Prostate gland (tissue), 2 donors: ENCODE data around the gene JMJD4. TPM values are rescaled to one million over a fixed set of nuclear protein-coding genes. Genes with fewer than 3 reads are reported as not detected.

Experiments used
- DNase-seq: peaks from one replicate; pipeline ENCODE4 v3.0.0-alpha.2; 2019; ENCODE audit warnings: low spot score
- H3K27ac ChIP-seq, 2 donors: fragments of 200-600 bp; sonication (generic); 2 replicates each; pipeline ENCODE4 v1.5.1; 2017 to 2019
- H3K27me3 ChIP-seq: fragments of 200-600 bp; sonication (generic); replicated peaks from 2 replicates; pipeline ENCODE4 v1.5.1; 2019; ENCODE audit not compliant: insufficient read depth
- H3K36me3 ChIP-seq, 2 donors: fragments of 200-600 bp; sonication (generic); 1 replicate in 1 of 2; 2 replicates in 1 of 2; pipeline versions ENCODE4 v1.5.1 to v1.8.1; 2017 to 2019
- H3K4me1 ChIP-seq: fragments of 200-600 bp; sonication (generic); replicated peaks from 2 replicates; pipeline ENCODE4 v1.5.1; 2019
- H3K4me3 ChIP-seq, 2 donors: fragments of 200-600 bp; sonication (generic); 2 replicates each; pipeline ENCODE4 v1.5.1; 2017 to 2019
- H3K9me3 ChIP-seq: fragments of 200-600 bp; sonication (generic); 2 replicates; pipeline ENCODE4 v1.5.1; 2017
- POLR2A ChIP-seq: fragments of 450-650 bp; IDR thresholded peaks from one replicate; pipeline ENCODE4 v1.6.1; 2016; ENCODE audit warnings: antibody characterized with exemption, mild to moderate bottlenecking
- POLR2AphosphoS5 ChIP-seq: sonication (generic); formaldehyde crosslinking; IDR thresholded peaks from one replicate; pipeline ENCODE4 v1.6.1; 2017; ENCODE audit warnings: antibody characterized with exemption
- WGBS: methylation state at CpG from one replicate; pipeline ENCODE4 v1.1.5; 2018; 5-methylcytosine and 5-hydroxymethylcytosine counted together
- intact Hi-C: fragments of 100-400 bp; cut with DNase I; formaldehyde crosslinking; loops from one replicate; pipeline ENCODE4 v1.14.2; 2022
- total RNA-seq, 2 donors: library from RNA; depleted of rRNA; stranded (reverse); fragments of >200 nt; gene quantifications; one replicate each; pipeline ENCODE4 v1.1.0, GENCODE V29; 2016
- TF ChIP-seq, protein P1 (sequence below), 4 experiments: fragments of 200-600 bp in 2 of 4; fragments of 450-650 bp in 2 of 4; sonication (generic) in 2 of 4; IDR thresholded peaks; 1 replicate in 3 of 4; 2 replicates in 1 of 4; pipeline ENCODE4 v1.5.1; 2016 to 2019; ENCODE audit warnings: antibody characterized with exemption in 4 of 4, mild to moderate bottlenecking in 2 of 4, moderate library complexity in 2 of 4

The JMJD4 gene
- total RNA-seq, 2 donors from 2014 or later, result 29.8 to 38.3 TPM

DNA sequence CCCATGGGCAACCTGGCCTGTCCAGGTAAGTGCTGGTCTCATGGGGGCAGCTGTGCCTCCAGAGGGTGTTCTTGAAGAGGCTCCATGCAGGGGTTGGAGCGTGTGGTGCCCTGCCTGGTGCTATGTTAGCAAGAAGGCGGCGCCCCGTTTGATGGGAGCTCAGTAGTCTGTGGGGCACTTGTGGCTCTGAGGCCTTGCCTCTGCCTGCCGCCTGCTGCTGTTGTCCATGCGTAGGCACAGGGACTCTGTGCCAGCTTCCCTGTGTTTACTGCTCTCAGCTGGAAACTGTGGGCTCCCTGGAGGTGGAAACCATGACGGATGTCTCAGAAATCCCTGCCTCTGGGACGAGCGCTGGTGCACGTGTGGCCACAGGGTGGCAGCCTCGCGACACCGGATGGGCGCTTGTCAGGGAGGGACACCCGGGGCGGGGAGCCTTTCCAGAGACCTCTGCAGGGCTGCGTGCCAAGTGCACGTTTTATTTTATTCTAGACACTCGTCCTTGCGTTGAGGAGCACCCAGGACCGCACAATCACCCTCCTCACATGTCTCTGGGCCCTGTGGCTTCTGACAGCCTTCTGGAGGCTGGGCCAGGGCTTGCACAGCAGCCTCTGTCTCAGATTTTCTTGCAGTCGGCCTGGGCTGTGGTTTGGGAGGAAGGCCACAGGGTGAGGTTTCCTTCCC lies 27.3 kb upstream of the JMJD4 start:
- intact Hi-C loops, result loop anchor here (1.0 to 10.0 kb wide), 4 partner anchors 122 to 322 kb away; partner anchors contain the start of gene ARF1
- WGBS, result 18% methylated on average over 22 of the region's 22 CpGs
- peak; percentile 65 for DNase-seq
- peaks cover 2% of the 10 kb centered on the region for H3K4me1 ChIP-seq
- no peak overlapping the region for H3K27ac ChIP-seq
- TF ChIP-seq, protein P1, sequence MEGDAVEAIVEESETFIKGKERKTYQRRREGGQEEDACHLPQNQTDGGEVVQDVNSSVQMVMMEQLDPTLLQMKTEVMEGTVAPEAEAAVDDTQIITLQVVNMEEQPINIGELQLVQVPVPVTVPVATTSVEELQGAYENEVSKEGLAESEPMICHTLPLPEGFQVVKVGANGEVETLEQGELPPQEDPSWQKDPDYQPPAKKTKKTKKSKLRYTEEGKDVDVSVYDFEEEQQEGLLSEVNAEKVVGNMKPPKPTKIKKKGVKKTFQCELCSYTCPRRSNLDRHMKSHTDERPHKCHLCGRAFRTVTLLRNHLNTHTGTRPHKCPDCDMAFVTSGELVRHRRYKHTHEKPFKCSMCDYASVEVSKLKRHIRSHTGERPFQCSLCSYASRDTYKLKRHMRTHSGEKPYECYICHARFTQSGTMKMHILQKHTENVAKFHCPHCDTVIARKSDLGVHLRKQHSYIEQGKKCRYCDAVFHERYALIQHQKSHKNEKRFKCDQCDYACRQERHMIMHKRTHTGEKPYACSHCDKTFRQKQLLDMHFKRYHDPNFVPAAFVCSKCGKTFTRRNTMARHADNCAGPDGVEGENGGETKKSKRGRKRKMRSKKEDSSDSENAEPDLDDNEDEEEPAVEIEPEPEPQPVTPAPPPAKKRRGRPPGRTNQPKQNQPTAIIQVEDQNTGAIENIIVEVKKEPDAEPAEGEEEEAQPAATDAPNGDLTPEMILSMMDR (IDR thresholded peaks at IDR 0.05), result peak in 3 of 4 experiments; percentile 86 to 92 (median 91)
- no peak for TF ChIP-seq POLR2A
- peak; percentile 71 for TF ChIP-seq POLR2AphosphoS5
- no peaks in the 10 kb centered on the region for H3K36me3 ChIP-seq
- no peak overlapping the region for H3K4me3 ChIP-seq
- no peaks in the 10 kb centered on the region for H3K9me3 ChIP-seq
- no peaks in the 10 kb centered on the region for H3K27me3 ChIP-seq

DNA sequence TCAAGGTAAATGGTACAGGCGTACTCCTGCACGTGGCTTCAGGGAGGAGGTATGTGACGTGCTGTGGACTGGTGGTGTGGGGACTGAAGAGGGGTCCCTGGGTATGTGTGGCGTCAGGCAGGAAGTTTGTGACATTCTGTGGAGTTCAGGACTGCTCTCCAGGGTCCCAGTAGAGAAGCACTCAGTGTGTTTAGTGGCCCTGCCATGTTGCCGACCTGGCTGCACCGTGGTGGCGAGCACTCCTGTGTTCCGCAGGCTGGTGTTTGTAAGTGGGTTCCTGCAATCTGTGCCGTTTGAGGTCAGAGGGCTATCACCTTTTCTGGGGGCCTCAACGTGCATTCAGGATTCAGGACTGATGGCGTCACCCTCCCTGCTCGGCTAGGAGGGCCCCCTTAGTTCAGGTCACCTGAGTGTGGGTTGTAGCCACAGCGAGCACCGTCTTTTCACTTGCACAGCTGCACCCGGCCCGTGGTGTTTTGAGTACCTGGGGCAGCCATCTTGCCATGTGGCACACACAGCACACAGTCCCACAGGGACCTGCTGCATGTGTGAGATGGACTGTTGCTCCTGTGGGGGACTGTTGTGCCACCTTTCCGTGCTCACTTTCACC lies 26.6 kb upstream of the JMJD4 start:
- peaks cover 2% of the 10 kb centered on the region for H3K4me1 ChIP-seq
- no peaks in the 10 kb centered on the region for H3K36me3 ChIP-seq
- WGBS, result 88% methylated on average over 17 of the region's 17 CpGs
- TF ChIP-seq, protein P1 (IDR thresholded peaks at IDR 0.05), result no peak
- TF ChIP-seq POLR2AphosphoS5 (no peak), POLR2A (no peak)
- no peaks in the 10 kb centered on the region for H3K9me3 ChIP-seq
- no peak for DNase-seq
- no peak overlapping the region for H3K27ac ChIP-seq
- intact Hi-C loops, result loop anchor here (1.0 to 10.0 kb wide), 4 partner anchors 123 to 323 kb away; partner anchors contain the start of gene ARF1
- H3K27me3 ChIP-seq, result no peaks in the 10 kb centered on the region
- H3K4me3 ChIP-seq, result no peak overlapping the region

DNA sequence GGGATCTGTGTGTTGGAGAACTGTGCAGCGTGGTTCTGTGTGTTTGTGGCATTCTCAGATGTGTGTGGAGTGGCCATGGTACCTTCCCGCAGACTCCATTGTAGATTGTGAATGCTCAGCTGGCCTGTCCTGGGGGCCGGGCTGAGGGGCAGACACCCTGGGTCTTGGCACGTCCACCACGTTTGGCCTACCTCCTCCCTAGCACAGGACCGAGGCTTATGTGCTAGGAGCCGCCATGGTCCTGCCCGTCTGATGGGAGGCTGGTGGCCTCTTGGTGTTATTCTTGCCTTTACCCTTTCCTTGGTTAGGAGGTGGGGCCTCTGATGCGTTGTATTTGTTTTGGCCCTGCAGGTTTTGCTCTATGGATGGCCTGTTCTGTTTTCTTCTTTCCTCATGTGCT lies 25.3 kb upstream of the JMJD4 start:
- H3K27ac ChIP-seq, result no peak overlapping the region
- no peaks in the 10 kb centered on the region for H3K36me3 ChIP-seq

DNA sequence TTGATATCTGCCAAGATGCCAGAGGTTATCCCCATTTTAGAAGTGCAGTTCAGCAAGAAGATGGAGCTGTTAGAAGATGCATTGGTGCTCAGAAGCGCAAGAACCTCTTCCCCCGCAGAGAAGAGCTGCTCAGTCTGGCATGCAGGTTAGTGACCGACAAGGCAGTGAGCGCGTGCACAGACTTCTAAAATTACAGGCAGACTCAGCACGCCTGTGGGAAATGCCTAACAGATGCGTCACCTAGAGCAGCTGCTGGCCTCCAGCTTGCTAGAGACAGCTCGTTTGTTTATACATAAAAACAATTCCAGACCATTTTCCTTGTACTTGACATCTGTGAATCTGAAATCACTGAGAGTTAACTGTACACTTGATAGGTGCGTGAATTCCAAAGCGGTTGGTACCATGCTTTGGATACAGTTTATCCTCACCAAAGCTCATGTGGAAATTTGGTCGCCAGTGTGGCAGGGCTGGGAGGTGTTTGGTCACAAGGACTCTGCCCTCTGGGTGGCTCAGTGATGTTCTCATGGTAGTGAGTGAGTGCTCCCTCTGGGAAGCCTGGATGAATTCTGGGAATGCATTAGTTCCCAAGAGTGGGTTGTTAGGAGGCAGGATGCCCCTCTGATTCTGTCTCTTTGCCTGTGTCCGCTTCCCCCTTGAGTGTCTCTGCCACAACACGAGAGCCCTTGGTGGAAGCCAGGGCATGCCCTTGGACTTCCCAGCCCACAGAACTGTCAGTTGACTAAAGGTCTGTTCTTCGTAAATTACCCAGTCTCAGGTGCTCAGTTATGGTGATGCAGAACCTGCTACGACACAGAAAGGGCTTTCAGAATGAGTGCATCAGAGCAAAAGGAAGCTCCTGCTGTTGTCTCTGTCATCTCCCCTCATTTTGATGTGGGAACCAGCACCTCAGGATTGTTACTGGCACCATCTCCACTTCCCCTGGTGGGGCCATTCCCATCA lies 24.5 kb upstream of the JMJD4 start:
- DNase-seq, result no peak
- 77% methylated on average over 15 of the region's 15 CpGs for WGBS
- no peaks in the 10 kb centered on the region for H3K9me3 ChIP-seq
- no peaks in the 10 kb centered on the region for H3K36me3 ChIP-seq
- TF ChIP-seq, protein P1 (IDR thresholded peaks at IDR 0.05), result no peak
- peak; percentile 28 for TF ChIP-seq POLR2AphosphoS5
- no peak for TF ChIP-seq POLR2A
- intact Hi-C loops, result loop anchor here (5.0 to 10.0 kb wide), 3 partner anchors 125 to 325 kb away; partner anchors contain the start of gene ARF1
- no peaks in the 10 kb centered on the region for H3K27me3 ChIP-seq
- H3K4me1 ChIP-seq, result peaks cover 2% of the 10 kb centered on the region
- no peak overlapping the region for H3K4me3 ChIP-seq
- H3K27ac ChIP-seq, result peak overlapping the region in 1 of 2 donors; percentile 2

More for the DNA sequence above, 25.3 kb upstream of the JMJD4 start:
- Histone ChIP-seq H3K9me3 (no peaks in the 10 kb centered on the region), H3K27me3 (no peaks in the 10 kb centered on the region), H3K4me1 (peaks cover 2% of the 10 kb centered on the region), H3K4me3 (no peak overlapping the region)
- intact Hi-C loops, result loop anchor here (5.0 to 10.0 kb wide), 3 partner anchors 124 to 324 kb away; partner anchors contain the start of gene ARF1
- 84% methylated on average over 9 of the region's 9 CpGs for WGBS
- TF ChIP-seq POLR2A (no peak), POLR2AphosphoS5 (no peak)
- TF ChIP-seq, protein P1 (IDR thresholded peaks at IDR 0.05), result no peak
- DNase-seq, result no peak
